SK-N-SH treated with all-trans-retinoic acid at 6 μM for 48 hours (cell line): ENCODE results near the gene DENND2A.

Source experiments
- ATAC-seq: fragments of 200-7000 bp; cut with Tn5 transposase; 3 replicates; pipeline ENCODE4 v1.9.1; 2020; ENCODE audit warnings: mild to moderate bottlenecking, moderate library complexity
- ARNTL ChIP-seq: fragments of 450-650 bp; formaldehyde crosslinking; IDR thresholded peaks from 2 replicates; pipeline ENCODE4 v1.5.0; 2020; ENCODE audit warnings: low read depth, mild to moderate bottlenecking, moderate library complexity, borderline replicate concordance
- BACH2 ChIP-seq: fragments of 250-450 bp; sonication (Bioruptor Pico); IDR thresholded peaks from 2 replicates; pipeline ENCODE4 v1.9.0; 2021; ENCODE audit warnings: mild to moderate bottlenecking, borderline replicate concordance
- CSDC2 ChIP-seq: fragments of 250-450 bp; sonication (Bioruptor Pico); IDR thresholded peaks from 2 replicates; pipeline ENCODE4 v1.5.0; 2020; ENCODE audit warnings: mild to moderate bottlenecking, moderate library complexity
- ESRRG ChIP-seq: fragments of 250-450 bp; sonication (Bioruptor Pico); IDR thresholded peaks from 2 replicates; pipeline ENCODE4 v1.6.1; 2021; ENCODE audit warnings: mild to moderate bottlenecking
- GLIS3 ChIP-seq: fragments of 250-450 bp; sonication (Bioruptor Pico); IDR thresholded peaks from 2 replicates; pipeline ENCODE4 v1.5.0; 2020; ENCODE audit warnings: mild to moderate bottlenecking, moderate library complexity
- ISL1 ChIP-seq: fragments of 250-450 bp; sonication (Bioruptor Pico); IDR thresholded peaks from 2 replicates; pipeline ENCODE4 v2.1.2; 2022; ENCODE audit warnings: mild to moderate bottlenecking, moderate library complexity
- OSR1 ChIP-seq: fragments of 250-450 bp; sonication (Bioruptor Pico); IDR thresholded peaks from 2 replicates; pipeline ENCODE4 v1.8.0; 2022; ENCODE audit warnings: moderate library complexity, mild to moderate bottlenecking, inconsistent platforms
- PATZ1 ChIP-seq: fragments of 250-450 bp; sonication (Bioruptor Pico); IDR thresholded peaks from 2 replicates; pipeline ENCODE4 v1.8.0; 2020; ENCODE audit warnings: mild to moderate bottlenecking, moderate library complexity, borderline replicate concordance
- PPARA ChIP-seq: fragments of 250-450 bp; sonication (Bioruptor Pico); IDR thresholded peaks from 2 replicates; pipeline ENCODE4 v1.5.0; 2020; ENCODE audit warnings: mild to moderate bottlenecking, borderline replicate concordance
- RARB ChIP-seq: fragments of 250-450 bp; sonication (Bioruptor Pico); IDR thresholded peaks from 2 replicates; pipeline ENCODE4 v1.8.0; 2021; ENCODE audit warnings: mild to moderate bottlenecking, moderate library complexity
- SNAI2 ChIP-seq: fragments of 250-450 bp; sonication (Bioruptor Pico); IDR thresholded peaks from 2 replicates; pipeline ENCODE4 v1.5.0; 2020; ENCODE audit warnings: mild to moderate bottlenecking, moderate library complexity
- TCF4 ChIP-seq: fragments of 250-450 bp; sonication (Bioruptor Pico); IDR thresholded peaks from 2 replicates; pipeline ENCODE4 v1.8.0; 2021; ENCODE audit warnings: mild to moderate bottlenecking, moderate library complexity, borderline replicate concordance
- TOX ChIP-seq: fragments of 250-450 bp; sonication (Bioruptor Pico); IDR thresholded peaks from 2 replicates; pipeline ENCODE4 v1.8.0; 2021; ENCODE audit warnings: mild to moderate bottlenecking, moderate library complexity, borderline replicate concordance
- TSHZ2 ChIP-seq: fragments of 250-450 bp; sonication (Bioruptor Pico); IDR thresholded peaks from 2 replicates; pipeline ENCODE4 v1.5.0; 2020; ENCODE audit warnings: mild to moderate bottlenecking, moderate library complexity
- ZC3H10 ChIP-seq: fragments of 250-450 bp; sonication (Bioruptor Pico); IDR thresholded peaks from 2 replicates; pipeline ENCODE4 v1.5.1; 2021; ENCODE audit warnings: mild to moderate bottlenecking, moderate library complexity
- ZFP3 ChIP-seq: fragments of 250-450 bp; sonication (Bioruptor Pico); IDR thresholded peaks from 2 replicates; pipeline ENCODE4 v1.5.0; 2020; ENCODE audit warnings: mild to moderate bottlenecking, moderate library complexity
- ZFP30 ChIP-seq: fragments of 450-650 bp; formaldehyde crosslinking; IDR thresholded peaks from 2 replicates; pipeline ENCODE4 v1.5.0; 2022; ENCODE audit warnings: mild to moderate bottlenecking, moderate library complexity
- ZNF565 ChIP-seq: fragments of 450-650 bp; formaldehyde crosslinking; conservative IDR thresholded peaks from 2 replicates; pipeline ENCODE4 v1.5.0; 2020; ENCODE audit warnings: low read depth, mild to moderate bottlenecking, moderate library complexity
- ZNF70 ChIP-seq: fragments of 450-650 bp; formaldehyde crosslinking; IDR thresholded peaks from 2 replicates; pipeline ENCODE4 v1.5.0; 2020; ENCODE audit warnings: mild to moderate bottlenecking, moderate library complexity
- TF ChIP-seq, protein P1 (sequence below): fragments of 250-450 bp; sonication (Bioruptor Pico); IDR thresholded peaks from 2 replicates; pipeline ENCODE4 v1.5.1; 2020; ENCODE audit warnings: low read depth, mild to moderate bottlenecking, moderate library complexity
- TF ChIP-seq, protein P2 (sequence below): fragments of 250-450 bp; sonication (Bioruptor Pico); IDR thresholded peaks from 2 replicates; pipeline ENCODE4 v1.8.0; 2021; ENCODE audit warnings: low read depth, mild to moderate bottlenecking, moderate library complexity, borderline replicate concordance

The DENND2A gene

GRCh38 chr7:140564643-140565042 is 76.0 kb downstream of the DENND2A start (continued):
- TF ChIP-seq BACH2 (CRISPR knock-in tag): no peak
- no peak for TF ChIP-seq ZC3H10 (CRISPR knock-in tag)
- no peak for TF ChIP-seq ZFP3 (CRISPR knock-in tag)
- TF ChIP-seq ARNTL: no peak
- TF ChIP-seq TOX (CRISPR knock-in tag): no peak
- no peak for TF ChIP-seq ISL1 (CRISPR knock-in tag)
- no peak for TF ChIP-seq ZNF565 (CRISPR knock-in tag)
- TF ChIP-seq, protein P1, sequence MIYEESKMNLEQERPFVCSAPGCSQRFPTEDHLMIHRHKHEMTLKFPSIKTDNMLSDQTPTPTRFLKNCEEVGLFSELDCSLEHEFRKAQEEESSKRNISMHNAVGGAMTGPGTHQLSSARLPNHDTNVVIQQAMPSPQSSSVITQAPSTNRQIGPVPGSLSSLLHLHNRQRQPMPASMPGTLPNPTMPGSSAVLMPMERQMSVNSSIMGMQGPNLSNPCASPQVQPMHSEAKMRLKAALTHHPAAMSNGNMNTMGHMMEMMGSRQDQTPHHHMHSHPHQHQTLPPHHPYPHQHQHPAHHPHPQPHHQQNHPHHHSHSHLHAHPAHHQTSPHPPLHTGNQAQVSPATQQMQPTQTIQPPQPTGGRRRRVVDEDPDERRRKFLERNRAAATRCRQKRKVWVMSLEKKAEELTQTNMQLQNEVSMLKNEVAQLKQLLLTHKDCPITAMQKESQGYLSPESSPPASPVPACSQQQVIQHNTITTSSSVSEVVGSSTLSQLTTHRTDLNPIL (CRISPR knock-in tag): no peak

- TF ChIP-seq BACH2 (CRISPR knock-in tag) (no peak), TSHZ2 (CRISPR knock-in tag) (no peak), SNAI2 (no peak), ZNF70 (CRISPR knock-in tag) (no peak), TCF4 (no peak), ZFP3 (CRISPR knock-in tag) (no peak), CSDC2 (CRISPR knock-in tag) (no peak), TOX (CRISPR knock-in tag) (no peak), ESRRG (CRISPR knock-in tag) (no peak), PPARA (CRISPR knock-in tag) (no peak), OSR1 (CRISPR knock-in tag) (no peak), ZFP30 (CRISPR knock-in tag) (no peak), ZC3H10 (CRISPR knock-in tag) (no peak)
- TF ChIP-seq, all 23 proteins: peak for 0
- peak; percentile 49 for ATAC-seq
These were observed 77.6 kb downstream of the DENND2A start for GRCh38 chr7:140562926-140563481.

- ATAC-seq: no peak
- TF ChIP-seq ISL1 (CRISPR knock-in tag): no peak
- no peak for TF ChIP-seq PATZ1
- no peak for TF ChIP-seq TSHZ2 (CRISPR knock-in tag)
- no peak for TF ChIP-seq OSR1 (CRISPR knock-in tag)
- TF ChIP-seq ARNTL: no peak
- TF ChIP-seq CSDC2 (CRISPR knock-in tag): no peak
- TF ChIP-seq ZNF565 (CRISPR knock-in tag): no peak
- no peak for TF ChIP-seq TCF4
- TF ChIP-seq, protein P1 (CRISPR knock-in tag): no peak
- TF ChIP-seq RARB (CRISPR knock-in tag): no peak
- TF ChIP-seq, protein P2, sequence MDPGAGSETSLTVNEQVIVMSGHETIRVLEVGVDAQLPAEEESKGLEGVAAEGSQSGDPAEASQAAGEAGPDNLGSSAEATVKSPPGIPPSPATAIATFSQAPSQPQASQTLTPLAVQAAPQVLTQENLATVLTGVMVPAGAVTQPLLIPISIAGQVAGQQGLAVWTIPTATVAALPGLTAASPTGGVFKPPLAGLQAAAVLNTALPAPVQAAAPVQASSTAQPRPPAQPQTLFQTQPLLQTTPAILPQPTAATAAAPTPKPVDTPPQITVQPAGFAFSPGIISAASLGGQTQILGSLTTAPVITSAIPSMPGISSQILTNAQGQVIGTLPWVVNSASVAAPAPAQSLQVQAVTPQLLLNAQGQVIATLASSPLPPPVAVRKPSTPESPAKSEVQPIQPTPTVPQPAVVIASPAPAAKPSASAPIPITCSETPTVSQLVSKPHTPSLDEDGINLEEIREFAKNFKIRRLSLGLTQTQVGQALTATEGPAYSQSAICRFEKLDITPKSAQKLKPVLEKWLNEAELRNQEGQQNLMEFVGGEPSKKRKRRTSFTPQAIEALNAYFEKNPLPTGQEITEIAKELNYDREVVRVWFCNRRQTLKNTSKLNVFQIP (CRISPR knock-in tag): no peak
- TF ChIP-seq SNAI2: no peak
- TF ChIP-seq GLIS3 (CRISPR knock-in tag): no peak
- TF ChIP-seq TOX (CRISPR knock-in tag): no peak
- TF ChIP-seq PPARA (CRISPR knock-in tag): no peak
- TF ChIP-seq ZNF70 (CRISPR knock-in tag): no peak
- no peak for TF ChIP-seq ZFP30 (CRISPR knock-in tag)
- no peak for TF ChIP-seq ESRRG (CRISPR knock-in tag)
- TF ChIP-seq, all 23 proteins: peak for 0
These were observed 81.2 kb downstream of the DENND2A start for GRCh38 chr7:140559410-140559809.
